ENCODE data around the gene GET4.
A peak's percentile ranks its signal among the peaks of the same experiment; 100 is the strongest.
"Not testable (repeated sequence)": the region's sequence is repeated elsewhere in the genome, so short reads cannot be mapped to it uniquely, and the experiment has no call there.

The GET4 gene

GRCh38 chr7:871900-872537 is 4.3 kb upstream of the GET4 start:
- DNase-seq (ENCODE audit: low spot score): no peak

- not testable (repeated sequence) for DNase-seq (ENCODE audit: low spot score)
Measured at GRCh38 chr7:872685-873084, 3.7 kb upstream of the GET4 start.

GRCh38 chr7:873367-874002 is 2.9 kb upstream of the GET4 start:
- peak; percentile 97 for DNase-seq (ENCODE audit: low spot score)

- no peak for DNase-seq (ENCODE audit: low spot score)
Measured at GRCh38 chr7:874031-874749, 2.2 kb upstream of the GET4 start.

- no peak for DNase-seq (ENCODE audit: low spot score)
Measured at GRCh38 chr7:875051-875450, 1.3 kb upstream of the GET4 start.

GRCh38 chr7:875476-876076 is 778 bp upstream of the GET4 start:
- DNase-seq (ENCODE audit: low spot score): no peak

- no peak for DNase-seq (ENCODE audit: low spot score)
Measured at GRCh38 chr7:876972-877311, 588 bp downstream of the GET4 start.

- peak; percentile 61 for DNase-seq (ENCODE audit: low spot score)
Measured at GRCh38 chr7:877312-878232, 1.2 kb downstream of the GET4 start.

GRCh38 chr7:879093-879492 is 2.7 kb downstream of the GET4 start:
- DNase-seq (ENCODE audit: low spot score): no peak

- no peak for DNase-seq (ENCODE audit: low spot score)
Measured at GRCh38 chr7:879706-880105, 3.4 kb downstream of the GET4 start.

GRCh38 chr7:880450-880849 is 4.1 kb downstream of the GET4 start:
- DNase-seq (ENCODE audit: low spot score): no peak

GRCh38 chr7:881441-882234 is 5.3 kb downstream of the GET4 start:
- no peak for DNase-seq (ENCODE audit: low spot score)

- DNase-seq (ENCODE audit: low spot score): no peak
Measured at GRCh38 chr7:882336-883035, 6.1 kb downstream of the GET4 start.

- DNase-seq (ENCODE audit: low spot score): no peak
Measured at GRCh38 chr7:883055-884021, 7.0 kb downstream of the GET4 start.

- DNase-seq (ENCODE audit: low spot score): no peak
Measured at GRCh38 chr7:884191-885003, 8.0 kb downstream of the GET4 start.

- DNase-seq (ENCODE audit: low spot score): no peak
Measured at GRCh38 chr7:885261-885892, 9.0 kb downstream of the GET4 start.

GRCh38 chr7:885893-886625 is 9.7 kb downstream of the GET4 start:
- no peak for DNase-seq (ENCODE audit: low spot score)
